SK-N-MC (cell line): ENCODE results near the gene PPIAL4G.
"Not testable (repeated sequence)": the region's sequence is repeated elsewhere in the genome, so short reads cannot be mapped to it uniquely, and the experiment has no call there.

Source experiments
- EZH2 ChIP-seq: fragments of 200-600 bp; sonication (generic); IDR thresholded peaks from one replicate; pipeline ENCODE4 v1.6.1; 2017; ENCODE audit warnings: antibody characterized with exemption
- POLR2AphosphoS5 ChIP-seq: IDR thresholded peaks from 2 replicates; pipeline ENCODE4 v1.6.1; 2012; ENCODE audit warnings: mild to moderate bottlenecking, low read depth, low read length, borderline replicate concordance

GRCh38 chr1:148532158-148532557 is 49.1 kb upstream of the PPIAL4G start:
- TF ChIP-seq EZH2, POLR2AphosphoS5: not testable (repeated sequence)
